ENCODE data around the gene NCLN. TPM values are rescaled to one million over a fixed set of nuclear protein-coding genes. Genes with fewer than 3 reads are reported as not detected.

The NCLN gene
- total RNA-seq, 1 donor from 2014 or later: 63.0 TPM

- Mint-ChIP-seq H3K27me3 (ENCODE audit: unreplicated experiment) (peaks cover 1% of the 10 kb centered on the region), H3K4me1 (ENCODE audit: unreplicated experiment) (no peaks in the 10 kb centered on the region), H3K4me3 (ENCODE audit: unreplicated experiment) (no peak overlapping the region)
These were observed 68.8 kb downstream of the NCLN start for GRCh38 chr19:3254520-3254919.

GRCh38 chr19:3257071-3257470, 71.3 kb downstream of the NCLN start:
- no peak overlapping the region for H3K27ac Mint-ChIP-seq (ENCODE audit: unreplicated experiment)
- no peak overlapping the region for H3K4me3 Mint-ChIP-seq (ENCODE audit: unreplicated experiment)
- TF ChIP-seq CTCF (IDR thresholded peaks at IDR 0.05; ENCODE audit: unreplicated experiment): no peak
- H3K27me3 Mint-ChIP-seq (ENCODE audit: unreplicated experiment): peaks cover 1% of the 10 kb centered on the region
- H3K9me3 Mint-ChIP-seq (ENCODE audit: unreplicated experiment): peaks cover 5% of the 10 kb centered on the region
- no peak for DNase-seq (ENCODE audit: low spot score)
- no peaks in the 10 kb centered on the region for H3K4me1 Mint-ChIP-seq (ENCODE audit: unreplicated experiment)
- H3K36me3 Mint-ChIP-seq (ENCODE audit: low read depth, unreplicated experiment): no peaks in the 10 kb centered on the region

More at GRCh38 chr19:3254520-3254919, 68.8 kb downstream of the NCLN start:
- Mint-ChIP-seq H3K27ac (ENCODE audit: unreplicated experiment) (no peak overlapping the region), H3K9me3 (ENCODE audit: unreplicated experiment) (peaks cover 8% of the 10 kb centered on the region), H3K36me3 (ENCODE audit: low read depth, unreplicated experiment) (no peaks in the 10 kb centered on the region)
- no peak for DNase-seq (ENCODE audit: low spot score)
- TF ChIP-seq CTCF (IDR thresholded peaks at IDR 0.05; ENCODE audit: unreplicated experiment): no peak

Other genes with a start within 250 kb of the NCLN start
- gene ZNF77, start 241.0 kb upstream of the NCLN start, total RNA-seq (ENCODE audit: unreplicated experiment): 5.5 TPM
- gene TLE6, start 208.4 kb upstream of the NCLN start, total RNA-seq (ENCODE audit: unreplicated experiment): 0.59 TPM
- gene TLE2, start 156.7 kb upstream of the NCLN start, total RNA-seq (ENCODE audit: unreplicated experiment): 5.7 TPM
- gene TLE5, start 123.4 kb upstream of the NCLN start, total RNA-seq (ENCODE audit: unreplicated experiment): 343 TPM
- gene GNA11, start 91.6 kb upstream of the NCLN start, total RNA-seq (ENCODE audit: unreplicated experiment): 35.8 TPM
- gene GNA15, start 49.9 kb upstream of the NCLN start, total RNA-seq (ENCODE audit: unreplicated experiment): not detected
- not detected for gene S1PR4, start 7.2 kb upstream of the NCLN start, total RNA-seq (ENCODE audit: unreplicated experiment)
- gene CELF5, start 38.7 kb downstream of the NCLN start, total RNA-seq (ENCODE audit: unreplicated experiment): 0.38 TPM
- 4.9 TPM for gene NFIC, start 180.7 kb downstream of the NCLN start, total RNA-seq (ENCODE audit: unreplicated experiment)